ENCODE data around the gene HSPB9.

GRCh38 chr17:42081516-42082129 is 41.0 kb upstream of the HSPB9 start:
- TF ChIP-seq CTCF (IDR thresholded peaks at IDR 0.05; ENCODE audit: insufficient read depth, low read length) (no peak), SPI1 (IDR thresholded peaks at IDR 0.05; ENCODE audit: borderline replicate concordance, low read depth) (no peak), REST (IDR thresholded peaks at IDR 0.05; ENCODE audit: insufficient replicate concordance, low read depth) (no peak), POLR2AphosphoS5 (IDR thresholded peaks at IDR 0.05; ENCODE audit: low read depth) (no peak)
